Measurements from ENCODE around the gene SPACDR. TPM values are rescaled to one million over a fixed set of nuclear protein-coding genes. Genes with fewer than 3 reads are reported as not detected.
A peak's percentile ranks its signal among the peaks of the same experiment; 100 is the strongest.
"Not testable (repeated sequence)": the region's sequence is repeated elsewhere in the genome, so short reads cannot be mapped to it uniquely, and the experiment has no call there.

The SPACDR gene
- total RNA-seq, 1 donor from 2014 or later, result 2.8 TPM

- no peak for DNase-seq (ENCODE audit: extremely low spot score, unreplicated experiment)
- TF ChIP-seq, protein P1, sequence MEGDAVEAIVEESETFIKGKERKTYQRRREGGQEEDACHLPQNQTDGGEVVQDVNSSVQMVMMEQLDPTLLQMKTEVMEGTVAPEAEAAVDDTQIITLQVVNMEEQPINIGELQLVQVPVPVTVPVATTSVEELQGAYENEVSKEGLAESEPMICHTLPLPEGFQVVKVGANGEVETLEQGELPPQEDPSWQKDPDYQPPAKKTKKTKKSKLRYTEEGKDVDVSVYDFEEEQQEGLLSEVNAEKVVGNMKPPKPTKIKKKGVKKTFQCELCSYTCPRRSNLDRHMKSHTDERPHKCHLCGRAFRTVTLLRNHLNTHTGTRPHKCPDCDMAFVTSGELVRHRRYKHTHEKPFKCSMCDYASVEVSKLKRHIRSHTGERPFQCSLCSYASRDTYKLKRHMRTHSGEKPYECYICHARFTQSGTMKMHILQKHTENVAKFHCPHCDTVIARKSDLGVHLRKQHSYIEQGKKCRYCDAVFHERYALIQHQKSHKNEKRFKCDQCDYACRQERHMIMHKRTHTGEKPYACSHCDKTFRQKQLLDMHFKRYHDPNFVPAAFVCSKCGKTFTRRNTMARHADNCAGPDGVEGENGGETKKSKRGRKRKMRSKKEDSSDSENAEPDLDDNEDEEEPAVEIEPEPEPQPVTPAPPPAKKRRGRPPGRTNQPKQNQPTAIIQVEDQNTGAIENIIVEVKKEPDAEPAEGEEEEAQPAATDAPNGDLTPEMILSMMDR (conservative IDR thresholded peaks at IDR 0.05), result no peak
Observed at GRCh38 chr7:100465299-100465698, 1.2 kb upstream of the SPACDR start.

GRCh38 chr7:100464791-100465190, 731 bp upstream of the SPACDR start:
- Mint-ChIP-seq H3K27ac (no peak overlapping the region), H3K4me3 (no peak overlapping the region), H3K4me1 (ENCODE audit: unreplicated experiment) (no peaks in the 10 kb centered on the region), H3K9me3 (no peaks in the 10 kb centered on the region), H3K27me3 (no peaks in the 10 kb centered on the region), H3K36me3 (peaks cover 4% of the 10 kb centered on the region)
- DNase-seq (ENCODE audit: extremely low spot score, unreplicated experiment), result no peak
- TF ChIP-seq, protein P1 (conservative IDR thresholded peaks at IDR 0.05), result no peak

More at GRCh38 chr7:100465299-100465698, 1.2 kb upstream of the SPACDR start:
- no peak overlapping the region for H3K4me3 Mint-ChIP-seq
- no peaks in the 10 kb centered on the region for H3K27me3 Mint-ChIP-seq
- H3K36me3 Mint-ChIP-seq, result peaks cover 4% of the 10 kb centered on the region
- no peak overlapping the region for H3K27ac Mint-ChIP-seq
- no peaks in the 10 kb centered on the region for H3K9me3 Mint-ChIP-seq
- H3K4me1 Mint-ChIP-seq (ENCODE audit: unreplicated experiment), result no peaks in the 10 kb centered on the region

- no peak for DNase-seq (ENCODE audit: extremely low spot score, unreplicated experiment)
- H3K4me1 Mint-ChIP-seq (ENCODE audit: unreplicated experiment), result no peaks in the 10 kb centered on the region
- TF ChIP-seq, protein P1 (conservative IDR thresholded peaks at IDR 0.05), result no peak
- no peak overlapping the region for H3K27ac Mint-ChIP-seq
- H3K4me3 Mint-ChIP-seq, result no peak overlapping the region
- no peaks in the 10 kb centered on the region for H3K27me3 Mint-ChIP-seq
- H3K36me3 Mint-ChIP-seq, result peaks cover 3% of the 10 kb centered on the region
- no peaks in the 10 kb centered on the region for H3K9me3 Mint-ChIP-seq
Observed at GRCh38 chr7:100457033-100457432, 7.0 kb downstream of the SPACDR start.

DNA sequence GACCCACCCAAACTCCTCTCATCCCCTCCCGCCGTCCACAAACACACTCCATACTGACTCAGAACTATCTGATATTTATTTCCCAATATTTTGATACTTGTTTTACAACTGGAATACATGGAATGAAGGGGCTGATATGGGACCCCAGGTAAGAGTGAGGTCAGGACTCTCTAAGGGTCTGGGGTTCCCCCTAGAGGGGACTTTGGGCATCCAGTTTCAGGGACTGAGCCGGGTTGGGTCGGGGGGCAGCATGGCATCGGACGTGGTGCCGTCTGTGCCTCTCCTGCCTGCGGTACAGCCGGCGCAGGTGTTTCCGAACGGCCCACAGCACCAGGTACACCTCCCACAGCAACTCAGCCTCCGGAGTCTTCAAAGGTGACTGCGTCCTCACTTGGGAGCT, 7.5 kb downstream of the SPACDR start:
- no peaks in the 10 kb centered on the region for H3K36me3 Mint-ChIP-seq
- H3K4me1 Mint-ChIP-seq (ENCODE audit: unreplicated experiment), result no peaks in the 10 kb centered on the region
- H3K9me3 Mint-ChIP-seq, result no peaks in the 10 kb centered on the region
- H3K27ac Mint-ChIP-seq, result no peak overlapping the region
- H3K4me3 Mint-ChIP-seq, result no peak overlapping the region
- H3K27me3 Mint-ChIP-seq, result no peaks in the 10 kb centered on the region
- TF ChIP-seq, protein P1 (conservative IDR thresholded peaks at IDR 0.05), result peak; percentile 29
- no peak for DNase-seq (ENCODE audit: extremely low spot score, unreplicated experiment)

DNA sequence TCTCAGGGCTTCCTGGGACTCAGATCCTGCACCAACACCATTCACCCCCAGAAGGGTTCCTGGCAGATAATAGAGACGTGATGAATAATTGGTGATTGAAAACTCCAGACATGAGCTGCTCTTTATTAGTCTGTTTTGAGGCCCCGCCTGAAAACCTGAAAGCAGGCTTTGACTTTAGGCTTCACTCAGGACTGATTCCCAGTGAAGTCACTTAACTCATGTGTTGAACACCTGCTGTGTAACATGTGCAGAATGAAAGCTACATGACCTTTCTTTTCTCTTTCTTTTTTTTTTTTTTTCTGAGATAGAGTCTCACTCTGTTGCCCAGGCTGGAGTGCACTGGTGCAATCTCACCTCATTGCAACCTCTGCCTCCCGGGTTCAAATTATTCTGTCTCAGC, 8.9 kb downstream of the SPACDR start:
- Mint-ChIP-seq H3K4me1 (ENCODE audit: unreplicated experiment) (no peaks in the 10 kb centered on the region), H3K4me3 (no peak overlapping the region), H3K27ac (no peak overlapping the region), H3K27me3 (no peaks in the 10 kb centered on the region), H3K9me3 (no peaks in the 10 kb centered on the region), H3K36me3 (no peaks in the 10 kb centered on the region)
- TF ChIP-seq, protein P1 (conservative IDR thresholded peaks at IDR 0.05), result no peak
- DNase-seq (ENCODE audit: extremely low spot score, unreplicated experiment), result no peak

GRCh38 chr7:100453854-100454253, 10.2 kb downstream of the SPACDR start:
- not testable (repeated sequence) for H3K27me3 Mint-ChIP-seq; H3K36me3 Mint-ChIP-seq; H3K27ac Mint-ChIP-seq; H3K4me1 Mint-ChIP-seq (ENCODE audit: unreplicated experiment); H3K9me3 Mint-ChIP-seq; DNase-seq (ENCODE audit: extremely low spot score, unreplicated experiment); H3K4me3 Mint-ChIP-seq

All from type B pancreatic cell (in vitro differentiated cells).